K562 (cell line): Measurements from ENCODE around the gene LONRF2. TPM values are rescaled to one million over a fixed set of nuclear protein-coding genes. Genes with fewer than 3 reads are reported as not detected.

Source experiments
- ATAC-seq: fragments of 200-7000 bp; cut with Tn5 transposase; 3 replicates; pipeline ENCODE4 v1.9.1; 2020; ENCODE audit warnings: moderate library complexity
- BruUV-seq: library from RNA; stranded (reverse); fragments of 400-500 nt; replicated peaks from 2 replicates; lab custom pipeline; 2021; lab: Mats Ljungman, UMichigan
- CTCF ChIA-PET: fragments of 300-600 bp; formaldehyde crosslinking; extraction: SDS; loops from one replicate; lab custom pipeline; 2021; ENCODE audit warnings: low intra/inter-chr PET ratio; lab: Yijun Ruan, JAX
- POLR2A ChIA-PET: fragments of 300-600, 350-650 bp; sonication (Branson Sonifier 250); formaldehyde crosslinking; extraction: SDS; loops from one replicate; lab custom pipeline; 2021; ENCODE audit warnings: antibody characterized with exemption, inconsistent platforms; lab: Yijun Ruan, JAX
- DNase-seq, 4 experiments: peaks; one replicate each; pipeline versions ENCODE4 v3.0.0 to v3.0.0-alpha.2; 2011 to 2018; ENCODE audit warnings: low spot score in 3 of 4, mixed read lengths in 3 of 4; ENCODE audit errors: extremely low read depth in 1 of 4
- FAIRE-seq: peaks from 2 replicates; lab custom pipeline; 2011; peaks lifted over from hg19 to GRCh38; lab: Jason Lieb, UNC
- H2AFZ ChIP-seq: 2 replicates; pipeline ENCODE4 v1.6.0; 2011; ENCODE audit warnings: low read depth, low read length, control low read depth, inconsistent platforms
- H3K27ac ChIP-seq: fragments of 200-600 bp; 3 replicates; pipeline ENCODE4 v1.8.0; 2011; ENCODE audit warnings: low read depth, mild to moderate bottlenecking, control low read depth, inconsistent platforms, low read length, moderate library complexity, mixed read lengths; ENCODE audit errors: extremely low read depth
- H3K27me3 ChIP-seq, 2 experiments: fragments of 300-600 bp in 1 of 2; 2 replicates in 1 of 2; 3 replicates in 1 of 2; pipeline versions ENCODE4 v1.6.0 to v1.8.0; 2011; ENCODE audit warnings: inconsistent platforms in 2 of 2, low read length in 2 of 2, mild to moderate bottlenecking in 1 of 2, mixed read lengths in 1 of 2, moderate library complexity in 1 of 2; ENCODE audit not compliant: control insufficient read depth in 2 of 2, insufficient read depth in 2 of 2
- H3K36me3 ChIP-seq: fragments of 300-600 bp; 3 replicates; pipeline ENCODE4 v1.8.0; 2011; ENCODE audit warnings: mild to moderate bottlenecking, low read length, inconsistent platforms; ENCODE audit not compliant: control insufficient read depth, insufficient read depth
- H3K4me1 ChIP-seq, 2 experiments: fragments of 200-600 bp in 1 of 2; replicated peaks in 1 of 2; 2 replicates in 1 of 2; 3 replicates in 1 of 2; pipeline versions ENCODE4 v1.5.1 to v1.8.0; 2011; ENCODE audit warnings: inconsistent platforms in 2 of 2, low read length in 2 of 2, mild to moderate bottlenecking in 1 of 2, mixed read lengths in 1 of 2, moderate library complexity in 1 of 2; ENCODE audit not compliant: control insufficient read depth in 2 of 2, insufficient read depth in 2 of 2
- H3K4me2 ChIP-seq: 2 replicates; pipeline ENCODE4 v1.6.1; 2011; ENCODE audit warnings: low read length, control low read depth, inconsistent platforms, mixed read lengths; ENCODE audit not compliant: insufficient read depth
- H3K4me3 ChIP-seq: fragments of 200-600 bp; sonication (generic), shearing (Covaris generic); 2 replicates; pipeline ENCODE4 v1.5.1; 2016; ENCODE audit warnings: control low read depth, inconsistent platforms
- H3K79me2 ChIP-seq: fragments of 200-600 bp; 3 replicates; pipeline ENCODE4 v1.8.0; 2011; ENCODE audit warnings: low read length, inconsistent platforms; ENCODE audit not compliant: control insufficient read depth, insufficient read depth
- H3K9ac ChIP-seq, 2 experiments: 2 replicates each; pipeline versions ENCODE4 v1.6.0 to v1.6.1; 2011; ENCODE audit warnings: low read depth in 2 of 2, low read length in 2 of 2, control low read depth in 1 of 2, inconsistent platforms in 1 of 2, mild to moderate bottlenecking in 1 of 2, mixed read lengths in 1 of 2; ENCODE audit not compliant: insufficient read depth in 1 of 2
- H3K9me1 ChIP-seq: one replicate; pipeline ENCODE4 v1.6.0; 2011; ENCODE audit warnings: inconsistent platforms, mild to moderate bottlenecking, low read length, moderate library complexity; ENCODE audit not compliant: control insufficient read depth, insufficient read depth
- H3K9me3 ChIP-seq: replicated peaks from 2 replicates; pipeline ENCODE4 v1.5.1; 2011; ENCODE audit warnings: low read depth, low read length, inconsistent platforms; ENCODE audit not compliant: control insufficient read depth, insufficient read depth
- H4K20me1 ChIP-seq: replicated peaks from 2 replicates; pipeline ENCODE4 v1.6.1; 2011; ENCODE audit warnings: low read length, inconsistent platforms, mixed read lengths; ENCODE audit not compliant: control insufficient read depth, insufficient read depth
- ATF7 ChIP-seq: fragments of 450-650 bp; IDR thresholded peaks from 2 replicates; pipeline ENCODE4 v1.7.1; 2014; ENCODE audit warnings: mild to moderate bottlenecking, moderate library complexity
- CREB3L1 ChIP-seq: fragments of 450-650 bp; IDR thresholded peaks from 2 replicates; pipeline ENCODE4 v1.6.1; 2014; ENCODE audit warnings: low read depth, mild to moderate bottlenecking, moderate library complexity, borderline replicate concordance
- MTA2 ChIP-seq: fragments of 450-650 bp; IDR thresholded peaks from 2 replicates; pipeline ENCODE4 v1.6.1; 2016; ENCODE audit warnings: low read depth
- MXI1 ChIP-seq: IDR thresholded peaks from 2 replicates; pipeline ENCODE4 v1.6.1; 2011; ENCODE audit warnings: low read depth, mild to moderate bottlenecking, improper control_type of control experiment, low read length
- TOE1 ChIP-seq, 2 experiments: fragments of 450-650 bp in 1 of 2; sonication (generic) in 1 of 2; formaldehyde crosslinking in 1 of 2; IDR thresholded peaks; 2 replicates each; pipeline versions ENCODE4 v1.7.1 to v1.8.0; 2016 to 2022; ENCODE audit warnings: borderline replicate concordance in 2 of 2, mild to moderate bottlenecking in 2 of 2, antibody characterized with exemption in 1 of 2, inconsistent platforms in 1 of 2, low read depth in 1 of 2, missing genetic modification reagents in 1 of 2, moderate library complexity in 1 of 2
- ZNF41 ChIP-seq: fragments of 250-450 bp; sonication (Bioruptor Pico); conservative IDR thresholded peaks from 2 replicates; pipeline ENCODE4 v1.4.0; 2020; ENCODE audit warnings: mild to moderate bottlenecking
- WGBS: fragments of 100-300 bp; shearing (Covaris generic); methylation state at CpG from one replicate; pipeline ENCODE4 v1.1.6; 2016; ENCODE audit warnings: low coverage, mixed read lengths; ENCODE audit not compliant: insufficient coverage; ENCODE audit errors: missing lambda C conversion rate; 5-methylcytosine and 5-hydroxymethylcytosine counted together
- in situ Hi-C: fragments of 300-500 bp; cut with MboI; formaldehyde crosslinking; loops from 4 replicates; pipeline ENCODE4 v1.15.0; 2018; ENCODE audit warnings: inconsistent platforms, mixed read lengths
- intact Hi-C: fragments of 100-400 bp; cut with micrococcal nuclease; formaldehyde crosslinking; loops from 2 replicates; pipeline ENCODE4 v1.14.2; 2022
- polyA plus RNA-seq, 8 experiments: library from polyadenylated mRNA; depleted of rRNA in 4 of 8; stranded (reverse) in 5 of 8; unstranded in 3 of 8; fragments of >200 nt; fragmentation: Nextera tagmentation in 2 of 8; fragmentation: Illumina TruSeq in 1 of 8; extraction: Ambion mirVana in 2 of 8; extraction: Trizol in 1 of 8; gene quantifications; 2 replicates each; pipeline versions ENCODE4 v1.2.1 to v1.2.3, GENCODE V29; 2011 to 2014; ENCODE audit warnings: inconsistent platforms in 1 of 8, missing spikeins in 1 of 8
- total RNA-seq, 7 experiments: library from RNA; depleted of rRNA in 6 of 7; stranded (reverse); fragments of >200 nt in 6 of 7; fragmentation: Illumina TruSeq in 2 of 7; extraction: Trizol in 2 of 7; gene quantifications; 2 replicates each; pipeline versions ENCODE4 v1.2.1 to v1.2.3, GENCODE V29; 2011 to 2021; ENCODE audit warnings: low replicate concordance in 1 of 7
- TF ChIP-seq, protein P1 (sequence below): sonication (generic); formaldehyde crosslinking; IDR thresholded peaks from 2 replicates; pipeline ENCODE4 v1.8.0; 2023; ENCODE audit warnings: missing genetic modification reagents, mild to moderate bottlenecking, borderline replicate concordance

LONRF2 gene
- total and polyA plus RNA-seq, 9 of the 15 experiments (the other 6 are each of a cell fraction or from before 2014, with no cell fraction given), result 0.35 to 5.0 (median 2.7) TPM

- no peak overlapping the region for H2AFZ ChIP-seq
- no peaks in the 10 kb centered on the region for H3K36me3 ChIP-seq
- no peak for FAIRE-seq
- TF ChIP-seq CREB3L1, result no peak
- H3K9me1 ChIP-seq, result no peaks in the 10 kb centered on the region
- ChIA-PET CTCF (no interaction called here), POLR2A (interaction anchor here (1.0 kb wide), 1 partner anchor 166 kb away, joined by 3 read pairs; no protein-coding TSS in a partner anchor)
- H3K4me3 ChIP-seq, result no peak overlapping the region
- no peak for ATAC-seq
- H3K27ac ChIP-seq, result no peak overlapping the region
- peaks cover 0 to 6% of the 10 kb centered on the region in 2 experiments; a peak in 3 of 5 replicates for H3K27me3 ChIP-seq
- H3K9me3 ChIP-seq, result no peaks in the 10 kb centered on the region
- no TSS peak for BruUV-seq
- no peak overlapping the region for H3K9ac ChIP-seq
- DNase-seq, result no peak
- no peaks in the 10 kb centered on the region for H3K4me1 ChIP-seq
- H3K79me2 ChIP-seq, result no peaks in the 10 kb centered on the region
- in situ Hi-C loops (loop anchor here (25.0 kb wide), 1 partner anchor 513 kb away; no protein-coding TSS in a partner anchor), intact Hi-C loops (no loop called here)
- H3K4me2 ChIP-seq, result no peak overlapping the region
- H4K20me1 ChIP-seq, result no peaks in the 10 kb centered on the region; the same call in 1 of the 2 replicates
- WGBS, result 3% methylated on average over 3 of the region's 3 CpGs
Measured at GRCh38 chr2:100224988-100225710, 97.2 kb downstream of the LONRF2 start.

- intact Hi-C loops, result no loop called here
- POLR2A ChIA-PET, result no interaction called here
- TF ChIP-seq MXI1 (no peak), MTA2 (no peak), ATF7 (no peak), TOE1 (IDR thresholded peaks at IDR 0.05; ENCODE audit: borderline replicate concordance) (no peak), TOE1 (CRISPR knock-in tag; IDR thresholded peaks at IDR 0.05; ENCODE audit: borderline replicate concordance, low read depth) (no peak), ZNF41 (no peak)
- TF ChIP-seq, protein P1, sequence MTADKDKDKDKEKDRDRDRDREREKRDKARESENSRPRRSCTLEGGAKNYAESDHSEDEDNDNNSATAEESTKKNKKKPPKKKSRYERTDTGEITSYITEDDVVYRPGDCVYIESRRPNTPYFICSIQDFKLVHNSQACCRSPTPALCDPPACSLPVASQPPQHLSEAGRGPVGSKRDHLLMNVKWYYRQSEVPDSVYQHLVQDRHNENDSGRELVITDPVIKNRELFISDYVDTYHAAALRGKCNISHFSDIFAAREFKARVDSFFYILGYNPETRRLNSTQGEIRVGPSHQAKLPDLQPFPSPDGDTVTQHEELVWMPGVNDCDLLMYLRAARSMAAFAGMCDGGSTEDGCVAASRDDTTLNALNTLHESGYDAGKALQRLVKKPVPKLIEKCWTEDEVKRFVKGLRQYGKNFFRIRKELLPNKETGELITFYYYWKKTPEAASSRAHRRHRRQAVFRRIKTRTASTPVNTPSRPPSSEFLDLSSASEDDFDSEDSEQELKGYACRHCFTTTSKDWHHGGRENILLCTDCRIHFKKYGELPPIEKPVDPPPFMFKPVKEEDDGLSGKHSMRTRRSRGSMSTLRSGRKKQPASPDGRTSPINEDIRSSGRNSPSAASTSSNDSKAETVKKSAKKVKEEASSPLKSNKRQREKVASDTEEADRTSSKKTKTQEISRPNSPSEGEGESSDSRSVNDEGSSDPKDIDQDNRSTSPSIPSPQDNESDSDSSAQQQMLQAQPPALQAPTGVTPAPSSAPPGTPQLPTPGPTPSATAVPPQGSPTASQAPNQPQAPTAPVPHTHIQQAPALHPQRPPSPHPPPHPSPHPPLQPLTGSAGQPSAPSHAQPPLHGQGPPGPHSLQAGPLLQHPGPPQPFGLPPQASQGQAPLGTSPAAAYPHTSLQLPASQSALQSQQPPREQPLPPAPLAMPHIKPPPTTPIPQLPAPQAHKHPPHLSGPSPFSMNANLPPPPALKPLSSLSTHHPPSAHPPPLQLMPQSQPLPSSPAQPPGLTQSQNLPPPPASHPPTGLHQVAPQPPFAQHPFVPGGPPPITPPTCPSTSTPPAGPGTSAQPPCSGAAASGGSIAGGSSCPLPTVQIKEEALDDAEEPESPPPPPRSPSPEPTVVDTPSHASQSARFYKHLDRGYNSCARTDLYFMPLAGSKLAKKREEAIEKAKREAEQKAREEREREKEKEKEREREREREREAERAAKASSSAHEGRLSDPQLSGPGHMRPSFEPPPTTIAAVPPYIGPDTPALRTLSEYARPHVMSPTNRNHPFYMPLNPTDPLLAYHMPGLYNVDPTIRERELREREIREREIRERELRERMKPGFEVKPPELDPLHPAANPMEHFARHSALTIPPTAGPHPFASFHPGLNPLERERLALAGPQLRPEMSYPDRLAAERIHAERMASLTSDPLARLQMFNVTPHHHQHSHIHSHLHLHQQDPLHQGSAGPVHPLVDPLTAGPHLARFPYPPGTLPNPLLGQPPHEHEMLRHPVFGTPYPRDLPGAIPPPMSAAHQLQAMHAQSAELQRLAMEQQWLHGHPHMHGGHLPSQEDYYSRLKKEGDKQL (CRISPR knock-in tag), result no peak
Measured at GRCh38 chr2:100223502-100223901, 98.8 kb downstream of the LONRF2 start.

More at GRCh38 chr2:100223502-100223901, 98.8 kb downstream of the LONRF2 start:
- no peak overlapping the region for H3K27ac ChIP-seq
- no peak for FAIRE-seq
- DNase-seq, result no peak
- in situ Hi-C loops, result no loop called here
- H3K9me1 ChIP-seq, result no peaks in the 10 kb centered on the region
- no peaks in the 10 kb centered on the region; the same call in 1 of the 2 replicates for H4K20me1 ChIP-seq
- H2AFZ ChIP-seq, result no peak overlapping the region
- H3K79me2 ChIP-seq, result no peaks in the 10 kb centered on the region
- peaks cover 0 to 6% of the 10 kb centered on the region in 2 experiments; a peak in 3 of 5 replicates for H3K27me3 ChIP-seq
- CTCF ChIA-PET, result no interaction called here
- H3K4me3 ChIP-seq, result no peak overlapping the region
- no peak overlapping the region for H3K4me2 ChIP-seq
- no peaks in the 10 kb centered on the region for H3K4me1 ChIP-seq
- H3K9me3 ChIP-seq, result no peaks in the 10 kb centered on the region
- WGBS, result 0% methylated on average over 6 of the region's 6 CpGs
- H3K36me3 ChIP-seq, result no peaks in the 10 kb centered on the region
- ATAC-seq, result no peak
- BruUV-seq, result no TSS peak
- H3K9ac ChIP-seq, result no peak overlapping the region
